ENCODE data around the gene PRM3.

PRM3 gene

GRCh38 chr16:11224096-11224893 lies 49.1 kb downstream of the PRM3 start:
- DNase-seq, result no peak

Measured in cortex of kidney (tissue), 1 donor.